Trophoblast cell (in vitro differentiated cells and primary cell): ENCODE measurements around the gene NOS2.
"Not testable (repeated sequence)": the region's sequence is repeated elsewhere in the genome, so short reads cannot be mapped to it uniquely, and the experiment has no call there.

ENCODE experiments used
- DNase-seq, 2 donors: peaks; one replicate each; pipeline ENCODE4 v3.0.0-alpha.2; 2016
- H2AFZ ChIP-seq: 2 replicates; pipeline ENCODE4 v1.6.1; 2013; ENCODE audit warnings: low read length, moderate library complexity, mild to moderate bottlenecking; ENCODE audit not compliant: insufficient read depth, poor library complexity
- H2AK5ac ChIP-seq: 2 replicates; pipeline ENCODE4 v1.6.1; 2013; ENCODE audit warnings: mild to moderate bottlenecking, low read length
- H2BK120ac ChIP-seq: 2 replicates; pipeline ENCODE4 v1.6.1; 2013; ENCODE audit warnings: low read length, mild to moderate bottlenecking, moderate library complexity; ENCODE audit not compliant: insufficient read depth, poor library complexity
- H2BK12ac ChIP-seq: 2 replicates; pipeline ENCODE4 v1.6.1; 2013; ENCODE audit warnings: mild to moderate bottlenecking, low read length, moderate library complexity
- H2BK5ac ChIP-seq: 2 replicates; pipeline ENCODE4 v1.6.1; 2013; ENCODE audit warnings: low read length, low read depth, moderate library complexity, mild to moderate bottlenecking; ENCODE audit not compliant: poor library complexity
- H3K14ac ChIP-seq: 2 replicates; pipeline ENCODE4 v1.6.1; 2013; ENCODE audit warnings: mild to moderate bottlenecking, low read length
- H3K18ac ChIP-seq: 2 replicates; pipeline ENCODE4 v1.6.1; 2013; ENCODE audit warnings: mild to moderate bottlenecking, low read length
- H3K23ac ChIP-seq: 2 replicates; pipeline ENCODE4 v1.6.1; 2013; ENCODE audit warnings: low read length
- H3K27ac ChIP-seq: 2 replicates; pipeline ENCODE4 v1.5.1; 2013; ENCODE audit warnings: low read depth, mild to moderate bottlenecking, inconsistent platforms, low read length, moderate library complexity
- H3K27me3 ChIP-seq: 2 replicates; pipeline ENCODE4 v1.6.1; 2013; ENCODE audit warnings: inconsistent platforms, mild to moderate bottlenecking, low read length, moderate library complexity; ENCODE audit not compliant: insufficient read depth
- H3K36me3 ChIP-seq, 2 experiments: 1 replicate in 1 of 2; 2 replicates in 1 of 2; pipeline ENCODE4 v1.6.1; 2013; ENCODE audit warnings: low read length in 2 of 2, mild to moderate bottlenecking in 2 of 2, moderate library complexity in 1 of 2; ENCODE audit not compliant: insufficient read depth in 2 of 2, control insufficient read depth in 1 of 2
- H3K4ac ChIP-seq: 2 replicates; pipeline ENCODE4 v1.6.1; 2013; ENCODE audit warnings: low read depth, mild to moderate bottlenecking, low read length, moderate library complexity
- H3K4me1 ChIP-seq, 2 experiments: 1 replicate in 1 of 2; 2 replicates in 1 of 2; pipeline ENCODE4 v1.6.1; 2013; ENCODE audit warnings: low read length in 2 of 2, mild to moderate bottlenecking in 2 of 2, moderate library complexity in 1 of 2; ENCODE audit not compliant: insufficient read depth in 2 of 2, control insufficient read depth in 1 of 2
- H3K4me2 ChIP-seq: 2 replicates; pipeline ENCODE4 v1.6.1; 2013; ENCODE audit warnings: inconsistent platforms, mild to moderate bottlenecking, low read length, moderate library complexity
- H3K4me3 ChIP-seq: 2 replicates; pipeline ENCODE4 v1.5.1; 2013; ENCODE audit warnings: mild to moderate bottlenecking, low read depth, low read length, inconsistent platforms
- H3K79me1 ChIP-seq: one replicate; pipeline ENCODE4 v1.6.1; 2013; ENCODE audit warnings: low read length
- H3K79me2 ChIP-seq: 2 replicates; pipeline ENCODE4 v1.6.1; 2013; ENCODE audit warnings: low read length, mild to moderate bottlenecking; ENCODE audit not compliant: control insufficient read depth, insufficient read depth, poor library complexity
- H3K9ac ChIP-seq: 2 replicates; pipeline ENCODE4 v1.6.1; 2013; ENCODE audit warnings: mild to moderate bottlenecking, low read length
- H3K9me3 ChIP-seq: 2 replicates; pipeline ENCODE4 v1.6.1; 2013; ENCODE audit warnings: low read depth, mild to moderate bottlenecking, control low read depth, inconsistent platforms, low read length; ENCODE audit not compliant: insufficient read depth
- H4K12ac ChIP-seq: 2 replicates; pipeline ENCODE4 v1.6.1; 2013; ENCODE audit warnings: low read depth, mild to moderate bottlenecking, low read length, moderate library complexity
- H4K8ac ChIP-seq: 2 replicates; pipeline ENCODE4 v1.6.1; 2013; ENCODE audit warnings: low read depth, mild to moderate bottlenecking, low read length, moderate library complexity
- H4K91ac ChIP-seq: one replicate; pipeline ENCODE4 v1.6.1; 2013; ENCODE audit warnings: low read depth, mild to moderate bottlenecking, low read length, moderate library complexity
- WGBS: extraction: QIAGEN DNeasy Blood & Tissue Kit; methylation state at CpG from one replicate; pipeline ENCODE4 v1.1.7; 2013; ENCODE audit warnings: missing lambda C conversion rate; ENCODE audit not compliant: insufficient read length, insufficient coverage; ENCODE audit errors: extremely low coverage; 5-methylcytosine and 5-hydroxymethylcytosine counted together

Gene NOS2

GRCh38 chr17:27749562-27750150 lies 50.7 kb downstream of the NOS2 start:
- not testable (repeated sequence) for H3K14ac ChIP-seq, H3K4ac ChIP-seq, H3K27ac ChIP-seq, H2AFZ ChIP-seq, H3K4me2 ChIP-seq, H3K79me2 ChIP-seq, H3K18ac ChIP-seq, H3K79me1 ChIP-seq, H2AK5ac ChIP-seq, H2BK120ac ChIP-seq, H3K23ac ChIP-seq, H4K12ac ChIP-seq, H4K91ac ChIP-seq, H3K27me3 ChIP-seq, H3K9ac ChIP-seq, DNase-seq, H2BK5ac ChIP-seq, H3K4me1 ChIP-seq, H4K8ac ChIP-seq, H3K4me3 ChIP-seq, H2BK12ac ChIP-seq, H3K36me3 ChIP-seq, H3K9me3 ChIP-seq
- no CpG with 5 or more reads among the region's 15 CpGs for WGBS

- Histone ChIP-seq H3K79me1 (no peaks in the 10 kb centered on the region), H3K9me3 (no peaks in the 10 kb centered on the region), H3K36me3 (no peaks in the 10 kb centered on the region), H3K18ac (no peak overlapping the region), H4K12ac (no peak overlapping the region), H2BK5ac (no peak overlapping the region), H4K91ac (no peak overlapping the region), H3K79me2 (no peaks in the 10 kb centered on the region), H3K27ac (no peak overlapping the region), H4K8ac (no peak overlapping the region), H3K4ac (no peak overlapping the region), H3K4me1 (no peaks in the 10 kb centered on the region), H3K23ac (no peak overlapping the region), H2AFZ (no peak overlapping the region), H3K27me3 (no peaks in the 10 kb centered on the region), H2BK120ac (no peak overlapping the region), H2AK5ac (no peak overlapping the region), H3K4me3 (no peak overlapping the region), H3K4me2 (no peak overlapping the region), H2BK12ac (no peak overlapping the region), H3K14ac (no peak overlapping the region), H3K9ac (no peak overlapping the region)
- WGBS: no CpG with 5 or more reads among the region's 5 CpGs
- DNase-seq: peak; percentile 22 to 74
These were observed 51.9 kb downstream of the NOS2 start for GRCh38 chr17:27748360-27748825.

- no peak overlapping the region for H3K9ac ChIP-seq
- H3K14ac ChIP-seq: no peak overlapping the region
- no peak overlapping the region for H3K27ac ChIP-seq
- no peak overlapping the region for H2BK5ac ChIP-seq
- no peak overlapping the region for H4K91ac ChIP-seq
- H3K23ac ChIP-seq: no peak overlapping the region
- no peaks in the 10 kb centered on the region for H3K79me2 ChIP-seq
- no peaks in the 10 kb centered on the region for H3K36me3 ChIP-seq
- H3K9me3 ChIP-seq: no peaks in the 10 kb centered on the region
- WGBS: no CpG with 5 or more reads among the region's 13 CpGs
- H3K79me1 ChIP-seq: no peaks in the 10 kb centered on the region
- no peak overlapping the region for H3K4me2 ChIP-seq
- no peaks in the 10 kb centered on the region for H3K4me1 ChIP-seq
- no peak overlapping the region for H2BK12ac ChIP-seq
- no peak overlapping the region for H3K4me3 ChIP-seq
- H4K8ac ChIP-seq: no peak overlapping the region
- no peak overlapping the region for H2AK5ac ChIP-seq
- no peak overlapping the region for H3K4ac ChIP-seq
- no peaks in the 10 kb centered on the region for H3K27me3 ChIP-seq
- no peak overlapping the region for H4K12ac ChIP-seq
- H2BK120ac ChIP-seq: no peak overlapping the region
- no peak for DNase-seq
- no peak overlapping the region for H3K18ac ChIP-seq
- H2AFZ ChIP-seq: no peak overlapping the region
These were observed 52.6 kb downstream of the NOS2 start for GRCh38 chr17:27747462-27748359.

GRCh38 chr17:27746881-27747280 lies 53.4 kb downstream of the NOS2 start:
- Histone ChIP-seq H3K79me1 (no peaks in the 10 kb centered on the region), H3K18ac (no peak overlapping the region), H2AFZ (no peak overlapping the region), H3K4me3 (no peak overlapping the region), H3K4me1 (no peaks in the 10 kb centered on the region), H2AK5ac (no peak overlapping the region), H3K9ac (no peak overlapping the region), H3K23ac (no peak overlapping the region), H2BK12ac (no peak overlapping the region), H4K8ac (no peak overlapping the region), H3K27me3 (no peaks in the 10 kb centered on the region), H3K4me2 (no peak overlapping the region), H2BK5ac (no peak overlapping the region), H3K79me2 (no peaks in the 10 kb centered on the region), H3K14ac (no peak overlapping the region), H4K12ac (no peak overlapping the region), H3K4ac (no peak overlapping the region), H4K91ac (no peak overlapping the region), H3K9me3 (no peaks in the 10 kb centered on the region), H2BK120ac (no peak overlapping the region), H3K27ac (no peak overlapping the region), H3K36me3 (no peaks in the 10 kb centered on the region)
- DNase-seq: no peak
- WGBS: no CpG with 5 or more reads among the region's 5 CpGs
